Stimulated activated naive CD8-positive, alpha-beta T cell treated with anti-CD3 and anti-CD28 coated beads, Interleukin-15, amount 100 ng/mL, for 72 hours (primary cell): ENCODE results near the gene SFMBT2.
"Not testable (repeated sequence)": the region's sequence is repeated elsewhere in the genome, so short reads cannot be mapped to it uniquely, and the experiment has no call there.

Experiments used
- ATAC-seq: fragments of 150-1000 bp; cut with Tn5 transposase; 2 replicates; pipeline ENCODE4 v1.10.0; 2021; ENCODE audit warnings: mild to moderate bottlenecking, moderate library complexity
- DNase-seq, 2 donors: peaks; one replicate each; pipeline ENCODE4 v3.0.0; 2021 to 2022
- H3K27ac Mint-ChIP-seq, 2 donors: one replicate each; pipeline ENCODE4 v1.8.0; 2022; ENCODE audit warnings: mild to moderate bottlenecking in 2 of 2, mixed read lengths in 2 of 2, moderate library complexity in 2 of 2
- H3K27me3 Mint-ChIP-seq: one replicate; pipeline ENCODE4 v1.8.0; 2022; ENCODE audit warnings: mixed read lengths
- H3K4me1 Mint-ChIP-seq: one replicate; pipeline ENCODE4 v1.8.0; 2022; ENCODE audit warnings: mild to moderate bottlenecking, mixed read lengths
- H3K4me3 Mint-ChIP-seq, 2 donors: one replicate each; pipeline ENCODE4 v1.8.0; 2022; ENCODE audit warnings: mild to moderate bottlenecking in 2 of 2, mixed read lengths in 2 of 2, moderate library complexity in 1 of 2
- H3K9me3 Mint-ChIP-seq, 2 donors: one replicate each; pipeline ENCODE4 v1.8.0; 2022; ENCODE audit warnings: mixed read lengths in 2 of 2

Gene SFMBT2

DNA sequence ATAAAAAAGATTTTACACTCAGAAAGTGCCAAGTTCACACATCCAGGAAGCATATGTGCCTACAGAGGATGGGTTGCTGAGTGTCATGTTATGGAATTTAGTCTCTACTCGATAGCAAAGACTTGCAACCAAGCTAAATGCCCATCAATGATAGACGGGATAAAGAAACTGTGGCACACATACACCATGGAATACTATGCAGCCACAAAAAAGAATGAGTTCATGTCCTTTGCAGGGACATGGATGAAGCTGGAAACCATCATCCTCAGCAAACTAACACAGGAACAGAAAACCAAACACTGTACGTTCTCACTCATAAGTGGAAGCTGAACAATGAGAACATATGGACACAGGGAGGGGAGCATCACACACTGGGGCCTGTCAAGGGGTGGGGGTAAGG is 198.1 kb downstream of the SFMBT2 start:
- H3K27me3 Mint-ChIP-seq, DNase-seq, H3K4me1 Mint-ChIP-seq, H3K27ac Mint-ChIP-seq, H3K9me3 Mint-ChIP-seq, ATAC-seq, H3K4me3 Mint-ChIP-seq: not testable (repeated sequence)

DNA sequence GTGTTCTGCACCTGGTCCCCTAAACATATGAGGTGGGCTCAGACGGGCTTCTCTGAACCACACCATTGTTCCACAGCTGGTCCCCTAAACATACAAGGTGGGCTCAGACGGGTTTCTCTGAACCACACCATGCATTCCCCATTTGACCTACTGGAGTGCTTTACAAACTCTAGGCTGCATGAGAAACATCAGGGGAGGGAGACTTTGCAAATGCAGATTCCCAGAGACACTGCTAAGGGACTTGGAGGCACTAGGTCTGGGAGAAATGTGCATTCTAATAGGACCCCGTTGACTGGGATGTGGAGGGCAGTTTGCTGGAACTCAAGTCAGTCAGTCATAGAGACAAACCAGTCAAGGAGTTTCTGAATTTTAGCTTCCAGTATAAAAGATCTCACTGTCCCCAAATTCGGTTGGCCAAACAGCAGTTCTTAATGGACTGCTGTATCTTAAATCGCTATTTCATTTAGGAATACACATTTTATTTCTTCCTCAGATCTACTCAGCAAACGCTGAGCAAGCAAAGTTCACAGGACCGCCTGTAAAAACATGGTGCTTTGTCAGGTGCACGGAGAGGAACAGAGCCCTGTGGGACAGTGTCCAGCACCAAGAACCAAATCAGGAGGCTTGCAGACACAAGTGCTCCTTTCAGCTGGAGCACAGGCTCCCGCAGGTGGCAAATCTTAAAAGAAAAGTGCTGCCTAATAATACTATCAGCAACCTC is 198.8 kb downstream of the SFMBT2 start:
- no peaks in the 10 kb centered on the region for H3K27me3 Mint-ChIP-seq
- no peak overlapping the region for H3K4me3 Mint-ChIP-seq
- H3K4me1 Mint-ChIP-seq = peaks cover 6% of the 10 kb centered on the region
- ATAC-seq (no peak), DNase-seq (no peak)
- no peak overlapping the region for H3K27ac Mint-ChIP-seq
- peaks cover 5 to 7% of the 10 kb centered on the region in 2 donors for H3K9me3 Mint-ChIP-seq

DNA sequence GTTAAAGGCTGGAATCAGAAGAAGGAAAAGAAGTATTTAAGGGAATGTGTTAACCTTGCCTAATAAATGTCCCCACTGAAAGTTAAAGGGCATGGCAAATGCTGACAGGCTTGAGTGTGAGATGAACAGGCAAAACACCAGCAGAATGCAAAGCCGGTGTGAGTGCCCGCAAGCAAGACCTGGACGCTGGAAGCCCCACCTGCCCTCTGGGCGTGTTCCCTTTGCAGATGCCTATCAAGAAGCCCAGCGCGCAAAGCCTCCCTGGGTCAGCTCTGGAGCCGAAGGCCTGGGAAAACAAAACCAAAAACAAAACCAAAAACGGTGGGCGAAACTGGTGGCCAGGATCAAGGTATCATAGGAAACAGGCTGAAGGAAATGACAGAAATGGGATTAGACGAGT is 200.3 kb downstream of the SFMBT2 start:
- Mint-ChIP-seq H3K27ac (no peak overlapping the region), H3K4me1 (peaks cover 6% of the 10 kb centered on the region), H3K9me3 (no peaks in the 10 kb centered on the region), H3K4me3 (no peak overlapping the region), H3K27me3 (no peaks in the 10 kb centered on the region)
- no peak for DNase-seq
- no peak for ATAC-seq

DNA sequence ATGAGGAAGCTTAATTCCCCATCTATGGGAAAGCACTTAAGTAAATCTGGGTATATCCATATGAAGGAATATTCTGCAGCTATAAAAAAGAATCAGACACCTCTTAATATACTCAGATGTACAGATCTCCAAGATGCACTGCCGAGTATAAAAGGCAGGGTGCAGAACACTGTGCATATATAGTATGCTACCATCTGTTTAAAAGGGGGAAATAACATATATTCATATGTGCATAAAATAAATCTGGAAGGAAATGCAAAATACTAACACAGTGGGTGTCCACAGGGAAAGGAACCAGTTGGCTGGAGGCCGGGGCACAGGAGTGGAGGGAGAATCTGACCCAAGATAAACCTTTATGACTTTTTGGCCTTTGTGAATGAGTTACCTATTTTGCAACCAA is 201.4 kb downstream of the SFMBT2 start:
- Mint-ChIP-seq H3K4me3 (no peak overlapping the region), H3K27me3 (no peaks in the 10 kb centered on the region), H3K4me1 (peaks cover 6% of the 10 kb centered on the region), H3K9me3 (no peaks in the 10 kb centered on the region), H3K27ac (no peak overlapping the region)
- ATAC-seq (no peak), DNase-seq (no peak)

DNA sequence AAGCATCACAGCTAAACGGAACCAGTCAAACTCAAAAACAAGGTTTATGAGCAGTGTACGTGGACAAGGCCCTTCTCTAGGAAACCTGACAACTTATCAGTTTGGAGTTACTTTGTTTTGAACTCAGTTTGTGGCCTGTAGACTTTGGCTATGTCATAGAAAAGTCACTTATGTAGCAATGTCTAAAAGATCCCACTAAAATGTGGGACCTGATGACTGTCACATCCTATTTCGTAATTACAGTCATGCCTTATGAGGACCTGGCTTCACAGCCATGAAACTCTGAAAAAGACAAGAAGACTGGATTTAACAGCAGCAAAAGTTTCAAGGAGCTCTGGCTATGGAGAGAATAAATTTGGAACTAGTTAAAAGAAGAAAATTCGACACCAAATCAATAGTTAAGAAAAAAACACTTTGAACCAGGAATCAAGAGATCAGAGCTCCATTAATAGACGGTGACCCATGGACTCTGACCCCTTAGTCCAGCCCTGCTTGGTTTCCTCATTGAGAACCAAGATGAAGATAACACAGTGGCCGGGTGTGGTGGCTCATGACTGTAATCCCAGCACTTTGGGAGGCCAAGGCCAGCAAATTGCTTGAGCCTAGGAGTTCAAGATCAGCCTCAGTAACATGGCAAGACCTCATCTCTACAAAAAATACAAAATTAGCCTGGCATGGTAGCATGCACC is 204.3 kb downstream of the SFMBT2 start:
- DNase-seq = no peak
- no peak overlapping the region for H3K27ac Mint-ChIP-seq
- ATAC-seq = no peak
- no peak overlapping the region for H3K4me3 Mint-ChIP-seq
- no peaks in the 10 kb centered on the region for H3K27me3 Mint-ChIP-seq
- peaks cover 6% of the 10 kb centered on the region for H3K4me1 Mint-ChIP-seq
- no peaks in the 10 kb centered on the region for H3K9me3 Mint-ChIP-seq

DNA sequence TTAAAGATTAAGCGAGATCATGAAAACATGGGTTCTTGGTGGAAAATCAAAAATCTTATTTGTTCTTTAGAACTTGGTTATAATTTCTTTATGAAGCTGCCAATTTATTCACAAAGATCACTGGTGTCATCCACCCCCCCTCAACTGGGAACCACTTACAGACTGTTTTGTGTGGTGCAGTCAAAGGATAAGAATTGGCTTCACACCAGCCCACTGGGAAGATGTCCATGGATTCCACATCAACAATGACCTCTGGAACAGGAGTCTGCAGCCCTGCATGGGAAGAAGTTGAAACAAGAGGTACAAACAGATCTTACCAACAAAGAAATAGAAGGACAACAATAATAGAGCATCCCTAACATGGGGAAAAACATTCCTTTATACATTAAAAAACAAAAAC is 205.2 kb downstream of the SFMBT2 start:
- no peak overlapping the region for H3K4me3 Mint-ChIP-seq
- peaks cover 6% of the 10 kb centered on the region for H3K4me1 Mint-ChIP-seq
- H3K9me3 Mint-ChIP-seq = no peaks in the 10 kb centered on the region
- no peaks in the 10 kb centered on the region for H3K27me3 Mint-ChIP-seq
- H3K27ac Mint-ChIP-seq = no peak overlapping the region
- DNase-seq (no peak), ATAC-seq (no peak)

DNA sequence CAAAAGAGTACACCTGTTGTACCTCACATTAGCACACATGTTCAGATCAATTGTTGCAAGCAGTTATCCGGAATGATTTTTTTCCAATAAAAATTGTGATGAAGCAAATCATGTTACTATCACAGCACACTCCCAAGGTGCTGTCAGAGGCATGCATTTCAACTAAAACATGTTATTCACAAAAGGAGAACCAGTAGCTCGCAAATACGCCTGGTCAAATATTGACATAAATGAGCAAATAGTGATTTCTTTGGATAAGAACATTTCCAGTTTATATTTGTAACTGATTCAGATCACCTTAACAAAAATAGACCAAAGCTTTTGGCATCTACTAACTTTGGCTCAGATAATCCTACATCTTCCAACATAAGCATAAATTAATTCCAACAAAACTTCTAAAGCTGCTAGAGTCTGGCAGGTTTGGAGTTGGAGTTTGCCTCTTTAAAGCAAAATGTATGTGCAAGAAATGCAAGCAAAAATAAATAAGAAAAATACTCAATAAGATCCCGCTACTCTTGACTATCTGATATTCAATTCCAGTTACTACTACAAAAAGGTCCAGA is 208.0 kb downstream of the SFMBT2 start:
- Mint-ChIP-seq H3K9me3 (no peaks in the 10 kb centered on the region), H3K4me1 (peaks cover 12% of the 10 kb centered on the region), H3K4me3 (no peak overlapping the region), H3K27me3 (no peaks in the 10 kb centered on the region), H3K27ac (no peak overlapping the region)
- DNase-seq (no peak), ATAC-seq (no peak)

DNA sequence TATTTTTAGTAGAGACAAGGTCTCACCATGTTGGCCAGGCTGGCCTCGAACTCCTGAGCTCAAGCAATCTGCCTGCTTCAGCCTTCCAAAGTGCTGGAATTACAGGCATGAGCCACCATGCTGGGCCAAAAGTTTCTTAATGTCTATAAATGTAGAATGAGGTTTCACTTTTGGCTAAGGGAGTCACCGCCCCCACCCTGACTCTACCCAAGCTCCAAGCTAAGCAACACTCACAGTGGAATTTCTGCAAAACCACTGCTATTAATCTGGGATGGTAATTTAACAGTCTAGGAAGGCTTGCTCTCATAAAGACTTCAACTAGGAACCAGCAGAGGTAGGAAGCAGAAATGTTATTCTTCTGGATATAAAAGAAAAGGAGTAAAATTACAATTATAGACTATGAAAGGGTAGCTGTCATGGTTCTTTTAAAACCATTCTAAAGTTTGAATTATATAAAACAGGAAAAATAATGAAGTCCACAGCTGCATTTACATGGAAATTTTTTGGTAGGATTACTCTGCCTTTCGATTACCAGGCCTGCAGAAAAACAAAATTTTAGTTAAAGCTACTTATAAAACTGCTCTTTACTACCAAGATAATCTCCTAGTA is 211.6 kb downstream of the SFMBT2 start:
- peaks cover 40% of the 10 kb centered on the region for H3K4me1 Mint-ChIP-seq
- peaks cover 30 to 31% of the 10 kb centered on the region in 2 donors for H3K9me3 Mint-ChIP-seq
- ATAC-seq (no peak), DNase-seq (no peak)
- no peaks in the 10 kb centered on the region for H3K27me3 Mint-ChIP-seq
- H3K4me3 Mint-ChIP-seq = no peak overlapping the region
- peak overlapping the region in 1 of 2 donors; percentile 33 for H3K27ac Mint-ChIP-seq

DNA sequence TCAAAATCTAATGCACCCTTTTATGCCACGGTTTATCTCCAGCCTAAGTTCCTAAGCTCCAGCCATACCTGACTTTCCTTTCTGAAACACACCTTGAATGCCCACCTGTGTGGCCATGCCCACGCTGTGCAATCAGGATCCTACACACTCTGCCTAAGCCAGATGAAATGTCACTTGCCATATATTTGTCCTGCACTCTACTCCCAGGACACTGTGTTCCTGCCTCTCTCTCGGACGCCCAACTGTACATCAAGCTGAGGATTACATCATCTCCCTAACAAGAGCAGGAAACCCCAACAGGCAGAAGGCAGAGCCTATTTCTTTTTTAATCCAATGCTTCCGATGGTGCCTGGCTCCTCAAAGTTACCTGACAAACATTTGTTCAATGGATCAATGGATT is 214.6 kb downstream of the SFMBT2 start:
- H3K27me3 Mint-ChIP-seq = no peaks in the 10 kb centered on the region
- H3K27ac Mint-ChIP-seq = peak overlapping the region; percentile 65 to 69
- DNase-seq (no peak), ATAC-seq (no peak)
- no peak overlapping the region for H3K4me3 Mint-ChIP-seq
- peaks cover 70% of the 10 kb centered on the region for H3K4me1 Mint-ChIP-seq
- peaks cover 33 to 36% of the 10 kb centered on the region in 2 donors for H3K9me3 Mint-ChIP-seq

DNA sequence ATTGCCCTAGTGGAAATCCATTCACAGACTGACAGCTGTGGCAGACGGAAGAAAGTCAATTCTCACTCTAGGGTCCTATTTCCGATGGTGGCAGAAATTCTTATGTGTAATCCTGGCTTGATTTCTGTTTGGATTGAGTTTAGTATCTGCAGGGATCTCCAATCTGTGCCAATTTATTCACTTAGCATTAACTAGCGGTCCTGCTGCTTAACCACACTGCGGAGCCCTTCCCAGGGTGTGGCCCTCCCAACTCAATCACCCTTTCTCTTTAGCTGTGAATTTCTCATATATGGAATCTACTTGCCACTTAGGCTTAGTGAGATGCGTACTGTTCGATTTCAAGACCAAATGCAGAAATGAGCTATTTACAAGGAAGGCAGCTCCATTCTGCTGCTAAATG is 215.7 kb downstream of the SFMBT2 start:
- Mint-ChIP-seq H3K27me3 (no peaks in the 10 kb centered on the region), H3K4me3 (no peak overlapping the region), H3K4me1 (peaks cover 76% of the 10 kb centered on the region), H3K27ac (no peak overlapping the region), H3K9me3 (peaks cover 40 to 42% of the 10 kb centered on the region in 2 donors)
- DNase-seq = no peak
- ATAC-seq = no peak

DNA sequence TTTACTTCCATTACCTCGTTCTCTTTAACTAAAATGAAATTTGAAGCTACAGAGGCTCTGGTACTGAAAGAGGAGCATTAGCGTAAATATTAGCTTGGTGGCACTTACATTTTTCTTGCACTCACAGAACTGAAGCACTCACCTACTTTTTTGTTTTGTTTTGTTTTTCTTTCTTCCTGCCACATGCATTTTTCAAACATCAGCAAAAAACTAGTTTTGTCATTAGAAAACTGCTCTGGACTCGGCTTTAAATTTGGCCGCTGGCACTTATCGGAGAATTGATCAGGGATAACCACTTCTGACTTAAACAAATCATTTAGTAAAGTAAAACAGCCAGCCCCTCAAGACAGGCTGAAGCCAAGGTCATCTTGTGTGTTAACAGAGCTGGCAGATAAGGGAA is 216.3 kb downstream of the SFMBT2 start:
- Mint-ChIP-seq H3K4me1 (peaks cover 74% of the 10 kb centered on the region), H3K9me3 (peaks cover 40 to 42% of the 10 kb centered on the region in 2 donors), H3K4me3 (peak overlapping the region; percentile 53 to 76), H3K27me3 (no peaks in the 10 kb centered on the region), H3K27ac (no peak overlapping the region)
- ATAC-seq = no peak
- DNase-seq = no peak

DNA sequence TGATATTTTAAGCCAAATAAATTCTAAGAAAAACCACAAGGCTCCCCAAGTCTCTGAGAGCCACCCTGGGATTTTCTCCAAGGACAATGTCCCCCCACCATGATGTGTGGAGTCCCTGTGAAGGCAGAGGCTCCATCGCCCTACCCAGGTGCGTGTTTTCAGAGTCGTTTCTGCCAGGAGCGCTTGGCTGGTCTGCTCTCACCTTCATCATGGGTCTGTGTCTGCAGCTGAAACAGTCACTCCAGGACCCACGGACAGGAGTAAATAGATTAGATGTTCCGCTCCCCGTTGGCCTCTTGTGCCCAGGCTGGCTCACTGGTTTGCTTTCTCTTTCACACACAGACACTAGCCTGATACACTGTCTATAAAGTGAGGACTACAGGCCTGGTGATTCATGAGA is 217.5 kb downstream of the SFMBT2 start:
- peak overlapping the region; percentile 76 to 78 for H3K4me3 Mint-ChIP-seq
- peak overlapping the region; percentile 96 to 97 for H3K27ac Mint-ChIP-seq
- H3K27me3 Mint-ChIP-seq = no peaks in the 10 kb centered on the region
- H3K4me1 Mint-ChIP-seq = peaks cover 80% of the 10 kb centered on the region
- H3K9me3 Mint-ChIP-seq = peaks cover 40 to 42% of the 10 kb centered on the region in 2 donors
- DNase-seq = peak; percentile 73 to 76
- ATAC-seq = peak; percentile 92

DNA sequence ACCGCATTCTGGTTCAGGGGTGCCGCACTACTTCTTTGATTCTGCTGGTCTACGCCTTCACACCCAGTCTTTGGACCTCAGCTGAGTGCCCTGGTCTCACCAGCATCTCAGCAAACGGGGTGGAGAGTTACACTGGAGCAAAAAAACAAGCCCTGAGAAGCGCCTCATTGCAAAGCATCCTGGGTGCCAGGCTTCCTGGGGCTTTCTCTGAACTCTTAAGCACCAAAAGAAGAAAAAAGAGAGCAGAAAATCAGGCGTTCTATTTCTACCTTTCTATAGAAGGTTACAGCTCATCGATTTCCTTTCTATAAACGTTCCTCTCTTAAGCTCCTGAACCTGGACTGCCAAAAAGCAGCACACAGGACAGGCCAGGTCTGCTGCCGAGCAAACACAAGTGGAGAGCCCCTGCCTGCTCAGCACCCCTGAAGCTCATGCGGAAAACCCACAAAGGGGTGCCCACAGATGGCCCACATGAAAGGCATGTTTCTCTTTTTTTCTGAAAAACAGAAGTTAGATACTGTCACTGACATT is 217.9 kb downstream of the SFMBT2 start:
- no peaks in the 10 kb centered on the region for H3K27me3 Mint-ChIP-seq
- H3K9me3 Mint-ChIP-seq = peaks cover 40 to 42% of the 10 kb centered on the region in 2 donors
- peak; percentile 92 for ATAC-seq
- H3K4me1 Mint-ChIP-seq = peaks cover 85% of the 10 kb centered on the region
- H3K4me3 Mint-ChIP-seq = peak overlapping the region; percentile 76 to 78
- DNase-seq = peak in 1 of 2 donors; percentile 81
- peak overlapping the region; percentile 96 to 97 for H3K27ac Mint-ChIP-seq

DNA sequence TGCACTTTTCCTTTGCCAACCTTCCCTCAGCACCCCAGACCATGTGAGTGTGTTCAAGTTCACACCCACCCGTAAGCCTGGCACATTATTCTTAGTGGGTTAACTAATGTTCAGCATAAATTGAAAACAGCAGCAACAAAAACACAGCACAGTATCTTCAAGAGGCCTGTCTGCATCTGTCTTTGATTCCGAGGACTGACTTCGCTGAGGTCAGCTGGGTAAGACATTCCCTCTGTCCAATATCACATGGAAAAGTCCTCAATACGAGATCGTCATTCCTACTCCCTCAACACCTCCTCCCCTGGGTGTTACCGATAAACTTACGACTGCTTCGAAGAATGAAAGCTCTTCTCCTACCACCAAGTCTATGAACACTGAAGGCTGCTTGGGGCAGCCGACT is 218.8 kb downstream of the SFMBT2 start:
- Mint-ChIP-seq H3K4me3 (peak overlapping the region; percentile 76 to 78), H3K4me1 (peaks cover 88% of the 10 kb centered on the region), H3K27me3 (no peaks in the 10 kb centered on the region), H3K9me3 (peaks cover 36 to 39% of the 10 kb centered on the region in 2 donors), H3K27ac (peak overlapping the region; percentile 41 to 97)
- DNase-seq (no peak), ATAC-seq (no peak)

DNA sequence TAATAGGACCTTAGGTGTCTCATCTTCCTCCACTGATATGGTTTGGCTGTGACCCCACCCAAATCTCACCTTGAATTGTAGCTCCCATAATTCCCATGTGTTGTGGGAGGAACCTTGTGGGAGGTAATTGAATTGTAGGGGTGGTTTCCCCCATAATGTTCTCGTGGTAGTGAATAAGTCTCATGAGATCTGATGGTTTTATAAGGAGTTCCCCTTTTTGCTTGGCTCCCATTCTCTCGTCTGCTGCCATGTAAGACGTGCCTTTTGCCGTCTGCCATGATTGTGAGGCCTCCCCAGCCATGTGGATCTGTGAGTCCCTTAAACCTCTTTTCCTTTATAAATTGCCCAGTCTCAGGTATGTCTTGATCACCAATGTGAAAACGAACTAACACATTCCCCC is 220.1 kb downstream of the SFMBT2 start:
- peak overlapping the region in 1 of 2 donors; percentile 42 for H3K27ac Mint-ChIP-seq
- ATAC-seq, DNase-seq, H3K27me3 Mint-ChIP-seq: not testable (repeated sequence)
- peaks cover 87% of the 10 kb centered on the region for H3K4me1 Mint-ChIP-seq
- peak overlapping the region in 1 of 2 donors; percentile 28 for H3K4me3 Mint-ChIP-seq
- peaks cover 23 to 26% of the 10 kb centered on the region in 2 donors for H3K9me3 Mint-ChIP-seq
